GM12864 (cell line): ENCODE measurements around the gene CHRNG.

Experiments used
- DNase-seq: peaks from one replicate; pipeline ENCODE4 v3.0.0-alpha.2; 2011; ENCODE audit warnings: low read depth
- H3K4me3 ChIP-seq: 2 replicates; pipeline ENCODE4 v1.5.1; 2011; ENCODE audit warnings: mild to moderate bottlenecking, low read depth, low read length, control low read depth
- CTCF ChIP-seq: IDR thresholded peaks from 2 replicates; pipeline ENCODE4 v1.5.1; 2011; ENCODE audit warnings: low read depth, mild to moderate bottlenecking, moderate library complexity, low read length, control low read depth, inconsistent platforms; ENCODE audit errors: missing control alignments

Gene CHRNG

GRCh38 chr2:232505856-232506255 is 33.6 kb upstream of the CHRNG start:
- no peak for DNase-seq
- TF ChIP-seq CTCF, result no peak
- H3K4me3 ChIP-seq, result no peak overlapping the region

GRCh38 chr2:232506709-232507108 is 32.8 kb upstream of the CHRNG start:
- H3K4me3 ChIP-seq, result no peak overlapping the region
- DNase-seq, result no peak
- TF ChIP-seq CTCF, result no peak

DNA sequence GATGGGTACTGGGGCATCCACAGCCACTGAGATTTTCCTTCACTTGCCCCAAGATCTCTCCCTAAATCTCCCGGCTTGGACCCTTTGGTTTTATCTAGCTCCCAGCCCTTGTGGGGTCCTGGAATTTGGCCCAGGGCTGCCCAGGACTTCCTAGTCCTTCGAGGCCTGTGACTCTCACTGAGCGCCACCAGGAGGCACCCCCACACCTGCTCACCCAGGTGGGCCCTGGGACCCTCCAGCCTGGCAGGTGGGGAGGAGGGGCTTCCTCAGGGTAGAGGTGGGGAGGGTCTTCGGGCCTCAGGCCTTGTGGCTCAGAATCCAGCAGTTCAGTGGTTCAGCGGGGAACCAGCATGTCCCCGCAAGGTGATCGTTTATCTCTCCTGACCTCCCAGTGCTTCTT is 31.2 kb upstream of the CHRNG start:
- TF ChIP-seq CTCF, result no peak
- no peak overlapping the region for H3K4me3 ChIP-seq
- DNase-seq, result no peak

DNA sequence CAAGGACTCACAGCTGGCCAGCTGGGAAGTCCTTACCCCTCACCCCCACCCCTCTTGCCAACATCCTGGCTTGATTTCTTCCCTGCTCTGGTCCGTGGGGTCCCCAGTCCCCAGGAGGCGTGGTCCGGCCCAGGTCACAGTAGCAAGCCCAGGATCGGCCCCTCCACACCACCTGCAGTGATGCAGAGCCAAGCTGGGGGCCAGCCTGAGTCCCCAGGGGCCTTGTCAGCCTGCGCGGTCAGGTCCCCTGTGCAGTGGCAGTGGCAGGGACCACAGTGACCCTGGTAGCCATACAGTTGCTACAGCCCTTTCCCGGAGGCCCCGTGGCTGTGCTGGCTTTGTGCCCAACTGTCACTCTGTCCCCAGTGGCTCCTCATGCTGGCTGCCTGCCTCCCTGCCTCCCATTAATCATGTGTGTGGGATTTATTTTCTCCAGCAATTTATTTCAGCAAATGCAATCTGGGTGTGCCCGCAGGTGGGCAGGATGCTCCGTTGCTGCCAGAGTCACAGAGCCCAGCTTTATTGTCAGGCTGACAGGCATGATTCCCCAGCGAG is 28.1 kb upstream of the CHRNG start:
- H3K4me3 ChIP-seq, result no peak overlapping the region
- no peak for DNase-seq
- TF ChIP-seq CTCF, result no peak

- no peak overlapping the region for H3K4me3 ChIP-seq
- no peak for TF ChIP-seq CTCF
- DNase-seq, result no peak
These were observed 26.9 kb upstream of the CHRNG start for GRCh38 chr2:232512602-232513001.

- H3K4me3 ChIP-seq, result no peak overlapping the region
- no peak for DNase-seq
- no peak for TF ChIP-seq CTCF
These were observed 26.1 kb upstream of the CHRNG start for GRCh38 chr2:232513353-232513752.

- no peak for TF ChIP-seq CTCF
- no peak overlapping the region for H3K4me3 ChIP-seq
- no peak for DNase-seq
These were observed 23.9 kb upstream of the CHRNG start for GRCh38 chr2:232515639-232516038.
